ENCODE data around the gene AKAP7. TPM values are rescaled to one million over a fixed set of nuclear protein-coding genes. Genes with fewer than 3 reads are reported as not detected.

AKAP7 gene
- total and polyA plus RNA-seq, 2 donors (not counting 3 experiments of a cell fraction or from before 2014, with no cell fraction given) = 0.76 to 3.3 TPM

GRCh38 chr6:131164506-131164905 lies 29.2 kb downstream of the AKAP7 start:
- dilution Hi-C loops (cut with MboI; ENCODE audit: extremely low pct_ligation_motif_present, low sequenced_read_pairs) (no loop called here), intact Hi-C loops (cut with micrococcal nuclease) (no loop called here)
- no peak overlapping the region for H2AFZ ChIP-seq (ENCODE audit: low read depth, low read length)
- DNase-seq (ENCODE audit: low read depth, low spot score) = no peak
- H3K4me3 ChIP-seq (replicated peaks in 1 of 3; ENCODE audit: insufficient read depth in 1 of 3, low read depth in 1 of 3, low read length in 3 of 3) = no peak overlapping the region
- no peaks in the 10 kb centered on the region for H3K36me3 ChIP-seq (ENCODE audit: control insufficient read depth in 2 of 2, extremely low read depth in 1 of 2, insufficient read depth in 2 of 2, low read length in 2 of 2)
- H3K79me2 ChIP-seq (ENCODE audit: control insufficient read depth, insufficient read depth, low read length) = no peaks in the 10 kb centered on the region
- no peak for FAIRE-seq
- no peaks in the 10 kb centered on the region for H4K20me1 ChIP-seq (replicated peaks; ENCODE audit: control insufficient read depth, extremely low read depth, insufficient read depth, low read length)
- H3K9me1 ChIP-seq (replicated peaks; ENCODE audit: control insufficient read depth, extremely low read depth, insufficient read depth, low read length) = no peaks in the 10 kb centered on the region
- TF ChIP-seq GATA2 (IDR thresholded peaks at IDR 0.05; ENCODE audit: insufficient read depth, insufficient read length, low read depth, low read length) (no peak), POLR2AphosphoS5 (IDR thresholded peaks at IDR 0.05; ENCODE audit: insufficient read depth, low read depth, low read length) (no peak), POLR2A (IDR thresholded peaks at IDR 0.05; ENCODE audit: low read depth, low read length) (no peak), EZH2 (IDR thresholded peaks at IDR 0.05; ENCODE audit: borderline replicate concordance, low read depth, low read length, severe bottlenecking) (no peak)
- H3K9me3 ChIP-seq (replicated peaks; ENCODE audit: control insufficient read depth, insufficient read depth, low read length) = no peaks in the 10 kb centered on the region
- BruUV-seq (replicated peaks) = no TSS peak
- H3K4me1 ChIP-seq (ENCODE audit: control insufficient read depth, extremely low read depth, insufficient read depth, low read length) = no peaks in the 10 kb centered on the region
- POLR2A ChIA-PET = no interaction called here
- H3K27me3 ChIP-seq (ENCODE audit: control insufficient read depth in 2 of 2, insufficient read depth in 2 of 2, low read length in 2 of 2) = no peaks in the 10 kb centered on the region
- CTCF ChIA-PET = no interaction called here
- no peak overlapping the region for H3K4me2 ChIP-seq (ENCODE audit: insufficient read depth, low read length)
- no peak overlapping the region for H3K27ac ChIP-seq (ENCODE audit: insufficient read depth, low read depth, low read length)
- no peak overlapping the region for H3K9ac ChIP-seq (replicated peaks; ENCODE audit: extremely low read depth, insufficient read depth, low read length)

GRCh38 chr6:131167773-131168172 lies 32.5 kb downstream of the AKAP7 start:
- TF ChIP-seq CTCF (IDR thresholded peaks at IDR 0.05; ENCODE audit: extremely low read depth in 1 of 2, insufficient read depth in 1 of 2, low read depth in 1 of 2, low read length in 2 of 2) = no peak
- TF ChIP-seq MYC (IDR thresholded peaks at IDR 0.05; ENCODE audit: low read depth, low read length) = no peak
- TF ChIP-seq FOS (IDR thresholded peaks at IDR 0.05; ENCODE audit: borderline replicate concordance, insufficient read depth, low read length) = no peak
- TF ChIP-seq JUN (IDR thresholded peaks at IDR 0.05; ENCODE audit: borderline replicate concordance, insufficient read depth, insufficient read length, low read depth) = no peak
- TF ChIP-seq GATA2 (IDR thresholded peaks at IDR 0.05; ENCODE audit: insufficient read depth, insufficient read length, low read depth, low read length) = no peak
- TF ChIP-seq EZH2 (IDR thresholded peaks at IDR 0.05; ENCODE audit: borderline replicate concordance, low read depth, low read length, severe bottlenecking) = no peak
- no peak for TF ChIP-seq MAX (IDR thresholded peaks at IDR 0.05; ENCODE audit: insufficient read depth, insufficient read length)
- Histone ChIP-seq H2AFZ (ENCODE audit: low read depth, low read length) (no peak overlapping the region), H3K9ac (replicated peaks; ENCODE audit: extremely low read depth, insufficient read depth, low read length) (no peak overlapping the region), H3K27ac (ENCODE audit: insufficient read depth, low read depth, low read length) (no peak overlapping the region), H3K9me1 (replicated peaks; ENCODE audit: control insufficient read depth, extremely low read depth, insufficient read depth, low read length) (no peaks in the 10 kb centered on the region), H3K79me2 (ENCODE audit: control insufficient read depth, insufficient read depth, low read length) (no peaks in the 10 kb centered on the region), H3K4me2 (ENCODE audit: insufficient read depth, low read length) (no peak overlapping the region), H3K36me3 (ENCODE audit: control insufficient read depth in 2 of 2, extremely low read depth in 1 of 2, insufficient read depth in 2 of 2, low read length in 2 of 2) (no peaks in the 10 kb centered on the region), H3K4me1 (ENCODE audit: control insufficient read depth, extremely low read depth, insufficient read depth, low read length) (no peaks in the 10 kb centered on the region), H3K4me3 (replicated peaks in 1 of 3; ENCODE audit: insufficient read depth in 1 of 3, low read depth in 1 of 3, low read length in 3 of 3) (no peak overlapping the region), H3K27me3 (ENCODE audit: control insufficient read depth in 2 of 2, insufficient read depth in 2 of 2, low read length in 2 of 2) (no peaks in the 10 kb centered on the region), H4K20me1 (replicated peaks; ENCODE audit: control insufficient read depth, extremely low read depth, insufficient read depth, low read length) (no peaks in the 10 kb centered on the region), H3K9me3 (replicated peaks; ENCODE audit: control insufficient read depth, insufficient read depth, low read length) (no peaks in the 10 kb centered on the region)
- dilution Hi-C loops (cut with MboI; ENCODE audit: extremely low pct_ligation_motif_present, low sequenced_read_pairs) (no loop called here), intact Hi-C loops (cut with micrococcal nuclease) (no loop called here)
- ChIA-PET POLR2A (no interaction called here), CTCF (interaction anchor here (1.3 to 2.5 kb wide), 5 partner anchors 11 to 318 kb away, joined by 3 to 26 read pairs (median 5); no protein-coding TSS in a partner anchor)
- BruUV-seq (replicated peaks) = no TSS peak
- DNase-seq (ENCODE audit: low read depth, low spot score) (no peak), FAIRE-seq (no peak)
